Neuronal stem cell (in vitro differentiated cells): Measurements from ENCODE around the gene CMIP.
A peak's percentile ranks its signal among the peaks of the same experiment; 100 is the strongest.

Source experiments
- DNase-seq: peaks from one replicate; pipeline ENCODE4 v3.0.0-alpha.2; 2013; ENCODE audit warnings: low spot score
- H2AFZ ChIP-seq: one replicate; pipeline ENCODE4 v1.6.1; 2013; ENCODE audit warnings: mild to moderate bottlenecking, low read length, inconsistent platforms
- H2AK5ac ChIP-seq: 2 replicates; pipeline ENCODE4 v1.6.1; 2013; ENCODE audit warnings: low read depth, mild to moderate bottlenecking, inconsistent platforms, low read length, moderate library complexity, mixed read lengths
- H2BK120ac ChIP-seq: 2 replicates; pipeline ENCODE4 v1.6.1; 2013; ENCODE audit warnings: low read depth, mild to moderate bottlenecking, inconsistent platforms, low read length, moderate library complexity, mixed read lengths
- H2BK12ac ChIP-seq: one replicate; pipeline ENCODE4 v1.6.1; 2013; ENCODE audit warnings: low read length, inconsistent platforms
- H2BK15ac ChIP-seq: 2 replicates; pipeline ENCODE4 v1.6.1; 2013; ENCODE audit warnings: mild to moderate bottlenecking, low read length, inconsistent platforms, mixed read lengths
- H2BK5ac ChIP-seq: one replicate; pipeline ENCODE4 v1.6.1; 2013; ENCODE audit warnings: inconsistent platforms, mild to moderate bottlenecking, low read length, moderate library complexity
- H3K14ac ChIP-seq: one replicate; pipeline ENCODE4 v1.6.1; 2013; ENCODE audit warnings: low read length, inconsistent platforms
- H3K18ac ChIP-seq: 2 replicates; pipeline ENCODE4 v1.6.1; 2013; ENCODE audit warnings: low read length, inconsistent platforms
- H3K23ac ChIP-seq: 2 replicates; pipeline ENCODE4 v1.6.1; 2013; ENCODE audit warnings: low read depth, mild to moderate bottlenecking, mixed read lengths, low read length, inconsistent platforms; ENCODE audit not compliant: poor library complexity
- H3K27ac ChIP-seq: replicated peaks from 3 replicates; pipeline ENCODE4 v1.5.1; 2013; ENCODE audit warnings: low read length, inconsistent platforms
- H3K27me3 ChIP-seq, 3 experiments: 2 replicates each; pipeline ENCODE4 v1.6.1; 2013; ENCODE audit warnings: low read length in 3 of 3, mild to moderate bottlenecking in 2 of 3, inconsistent platforms in 1 of 3, low read depth in 1 of 3, mixed read lengths in 1 of 3, moderate library complexity in 1 of 3; ENCODE audit not compliant: control insufficient read depth in 3 of 3, insufficient read depth in 3 of 3
- H3K36me3 ChIP-seq, 2 donors: replicated peaks in 1 of 2; 2 replicates each; pipeline ENCODE4 v1.6.1; 2013; ENCODE audit warnings: low read length in 2 of 2; ENCODE audit not compliant: control insufficient read depth in 2 of 2, insufficient read depth in 2 of 2
- H3K4ac ChIP-seq: 2 replicates; pipeline ENCODE4 v1.6.1; 2013; ENCODE audit warnings: inconsistent platforms, mild to moderate bottlenecking, low read length, moderate library complexity
- H3K4me1 ChIP-seq, 2 donors: 1 replicate in 1 of 2; 2 replicates in 1 of 2; pipeline ENCODE4 v1.6.1; 2013; ENCODE audit warnings: low read length in 2 of 2, low read depth in 1 of 2; ENCODE audit not compliant: control insufficient read depth in 2 of 2, insufficient read depth in 1 of 2
- H3K4me2 ChIP-seq: one replicate; pipeline ENCODE4 v1.6.1; 2013; ENCODE audit warnings: mild to moderate bottlenecking, low read length, inconsistent platforms; ENCODE audit not compliant: insufficient read depth, poor library complexity, severe bottlenecking
- H3K4me3 ChIP-seq, 2 donors: 2 replicates each; pipeline ENCODE4 v1.5.1; 2013; ENCODE audit warnings: low read length in 2 of 2, mild to moderate bottlenecking in 2 of 2, inconsistent platforms in 1 of 2, moderate library complexity in 1 of 2
- H3K79me1 ChIP-seq: one replicate; pipeline ENCODE4 v1.6.1; 2013; ENCODE audit warnings: low read depth, mild to moderate bottlenecking, inconsistent platforms, low read length, moderate library complexity
- H3K9ac ChIP-seq: one replicate; pipeline ENCODE4 v1.6.1; 2013; ENCODE audit warnings: mild to moderate bottlenecking, low read depth, low read length, inconsistent platforms; ENCODE audit not compliant: poor library complexity
- H3K9me3 ChIP-seq, 2 donors: replicated peaks in 1 of 2; 2 replicates each; pipeline versions ENCODE3 to v1.6.1; 2013; ENCODE audit warnings: low read length in 2 of 2, mild to moderate bottlenecking in 2 of 2, inconsistent platforms in 1 of 2, low read depth in 1 of 2, mixed read lengths in 1 of 2, moderate library complexity in 1 of 2; ENCODE audit not compliant: control insufficient read depth in 2 of 2, insufficient read depth in 1 of 2
- H4K8ac ChIP-seq: one replicate; pipeline ENCODE4 v1.6.1; 2013; ENCODE audit warnings: low read depth, mild to moderate bottlenecking, inconsistent platforms, low read length, moderate library complexity
- H4K91ac ChIP-seq: one replicate; pipeline ENCODE4 v1.6.1; 2013; ENCODE audit warnings: low read length, low read depth, mild to moderate bottlenecking, inconsistent platforms; ENCODE audit not compliant: poor library complexity
- WGBS, 2 donors: extraction: QIAGEN DNeasy Blood & Tissue Kit; methylation state at CpG; one replicate each; pipeline ENCODE4 v1.1.7; 2013; ENCODE audit warnings: missing lambda C conversion rate in 2 of 2, mixed read lengths in 1 of 2; ENCODE audit not compliant: insufficient read length in 2 of 2, insufficient replicate concordance in 1 of 2; ENCODE audit errors: extremely low coverage in 2 of 2; 5-methylcytosine and 5-hydroxymethylcytosine counted together

Gene CMIP

GRCh38 chr16:81696961-81697615 is 252.5 kb downstream of the CMIP start:
- no peak for DNase-seq
- Histone ChIP-seq H3K4me1 (peaks cover 22 to 43% of the 10 kb centered on the region in 2 donors), H2BK120ac (no peak overlapping the region), H3K14ac (no peak overlapping the region), H3K27ac (no peak overlapping the region), H3K23ac (peak overlapping the region; percentile 71), H2AK5ac (peak overlapping the region; percentile 16), H3K4me2 (no peak overlapping the region), H3K36me3 (peaks cover 24 to 38% of the 10 kb centered on the region in 2 donors), H4K8ac (no peak overlapping the region), H3K18ac (no peak overlapping the region), H3K9me3 (no peaks in the 10 kb centered on the region), H3K4ac (no peak overlapping the region), H2BK15ac (peak overlapping the region; percentile 6), H2BK12ac (no peak overlapping the region), H3K4me3 (no peak overlapping the region), H4K91ac (peak overlapping the region; percentile 22), H2AFZ (no peak overlapping the region), H3K9ac (peak overlapping the region; percentile 60), H3K79me1 (no peaks in the 10 kb centered on the region), H2BK5ac (no peak overlapping the region), H3K27me3 (no peaks in the 10 kb centered on the region)
- WGBS, 2 donors, result no CpG with 5 or more reads among the region's 16 CpGs

GRCh38 chr16:81697616-81698309 is 253.2 kb downstream of the CMIP start:
- H3K23ac ChIP-seq, result peak overlapping the region; percentile 38
- peaks cover 1% of the 10 kb centered on the region for H3K79me1 ChIP-seq
- no peak overlapping the region for H2BK5ac ChIP-seq
- H3K36me3 ChIP-seq, result peaks cover 20 to 35% of the 10 kb centered on the region in 2 donors
- no peak overlapping the region for H3K4ac ChIP-seq
- WGBS, 2 donors, result no CpG with 5 or more reads among the region's 36 CpGs
- H4K91ac ChIP-seq, result peak overlapping the region; percentile 22
- no peak overlapping the region for H4K8ac ChIP-seq
- H2BK15ac ChIP-seq, result peak overlapping the region; percentile 6
- H3K4me1 ChIP-seq, result peaks cover 20 to 43% of the 10 kb centered on the region in 2 donors
- H2AK5ac ChIP-seq, result no peak overlapping the region
- H2BK12ac ChIP-seq, result no peak overlapping the region
- no peak overlapping the region for H3K4me3 ChIP-seq
- no peaks in the 10 kb centered on the region for H3K27me3 ChIP-seq
- no peak for DNase-seq
- H3K14ac ChIP-seq, result peak overlapping the region; percentile 1
- H3K4me2 ChIP-seq, result no peak overlapping the region
- H3K9me3 ChIP-seq, result no peaks in the 10 kb centered on the region
- H2BK120ac ChIP-seq, result no peak overlapping the region
- peak overlapping the region; percentile 60 for H3K9ac ChIP-seq
- H2AFZ ChIP-seq, result peak overlapping the region; percentile 3
- H3K27ac ChIP-seq, result no peak overlapping the region
- no peak overlapping the region for H3K18ac ChIP-seq

GRCh38 chr16:81698310-81698641 is 253.7 kb downstream of the CMIP start:
- H3K4ac ChIP-seq, result no peak overlapping the region
- H3K27me3 ChIP-seq, result no peaks in the 10 kb centered on the region
- H3K4me2 ChIP-seq, result no peak overlapping the region
- H2AK5ac ChIP-seq, result no peak overlapping the region
- no peaks in the 10 kb centered on the region for H3K9me3 ChIP-seq
- H3K4me1 ChIP-seq, result peaks cover 20 to 43% of the 10 kb centered on the region in 2 donors
- no peak overlapping the region for H2BK120ac ChIP-seq
- peaks cover 24 to 35% of the 10 kb centered on the region in 2 donors for H3K36me3 ChIP-seq
- H3K23ac ChIP-seq, result no peak overlapping the region
- H3K14ac ChIP-seq, result no peak overlapping the region
- H2AFZ ChIP-seq, result peak overlapping the region; percentile 3
- no peak overlapping the region for H2BK5ac ChIP-seq
- no peak overlapping the region for H2BK12ac ChIP-seq
- H4K8ac ChIP-seq, result no peak overlapping the region
- WGBS, 2 donors, result no CpG with 5 or more reads among the region's 11 CpGs
- H3K27ac ChIP-seq, result no peak overlapping the region
- no peak overlapping the region for H4K91ac ChIP-seq
- peaks cover 1% of the 10 kb centered on the region for H3K79me1 ChIP-seq
- no peak overlapping the region for H2BK15ac ChIP-seq
- no peak overlapping the region for H3K4me3 ChIP-seq
- DNase-seq, result no peak
- no peak overlapping the region for H3K18ac ChIP-seq
- no peak overlapping the region for H3K9ac ChIP-seq

- H3K4me1 ChIP-seq, result peaks cover 17 to 41% of the 10 kb centered on the region in 2 donors
- no peaks in the 10 kb centered on the region for H3K9me3 ChIP-seq
- H3K4me3 ChIP-seq, result no peak overlapping the region
- peak overlapping the region; percentile 9 for H3K23ac ChIP-seq
- peak overlapping the region; percentile 59 for H3K18ac ChIP-seq
- peaks cover 18 to 31% of the 10 kb centered on the region in 2 donors for H3K36me3 ChIP-seq
- no peak overlapping the region for H3K27ac ChIP-seq
- no CpG with 5 or more reads among the region's 10 CpGs for WGBS, 2 donors
- H4K91ac ChIP-seq, result no peak overlapping the region
- no peak overlapping the region for H2BK120ac ChIP-seq
- H2BK15ac ChIP-seq, result no peak overlapping the region
- peak overlapping the region; percentile 83 for H2BK5ac ChIP-seq
- no peak overlapping the region for H3K14ac ChIP-seq
- no peak overlapping the region for H3K4me2 ChIP-seq
- no peak overlapping the region for H2AK5ac ChIP-seq
- DNase-seq, result no peak
- no peak overlapping the region for H3K4ac ChIP-seq
- H3K79me1 ChIP-seq, result peaks cover 1% of the 10 kb centered on the region
- no peak overlapping the region for H4K8ac ChIP-seq
- no peak overlapping the region for H2BK12ac ChIP-seq
- no peaks in the 10 kb centered on the region for H3K27me3 ChIP-seq
- H3K9ac ChIP-seq, result no peak overlapping the region
- H2AFZ ChIP-seq, result no peak overlapping the region
Observed at GRCh38 chr16:81699596-81699995, 255.0 kb downstream of the CMIP start.
